ENCODE results near the gene LINGO4.

Gene LINGO4, protein sequence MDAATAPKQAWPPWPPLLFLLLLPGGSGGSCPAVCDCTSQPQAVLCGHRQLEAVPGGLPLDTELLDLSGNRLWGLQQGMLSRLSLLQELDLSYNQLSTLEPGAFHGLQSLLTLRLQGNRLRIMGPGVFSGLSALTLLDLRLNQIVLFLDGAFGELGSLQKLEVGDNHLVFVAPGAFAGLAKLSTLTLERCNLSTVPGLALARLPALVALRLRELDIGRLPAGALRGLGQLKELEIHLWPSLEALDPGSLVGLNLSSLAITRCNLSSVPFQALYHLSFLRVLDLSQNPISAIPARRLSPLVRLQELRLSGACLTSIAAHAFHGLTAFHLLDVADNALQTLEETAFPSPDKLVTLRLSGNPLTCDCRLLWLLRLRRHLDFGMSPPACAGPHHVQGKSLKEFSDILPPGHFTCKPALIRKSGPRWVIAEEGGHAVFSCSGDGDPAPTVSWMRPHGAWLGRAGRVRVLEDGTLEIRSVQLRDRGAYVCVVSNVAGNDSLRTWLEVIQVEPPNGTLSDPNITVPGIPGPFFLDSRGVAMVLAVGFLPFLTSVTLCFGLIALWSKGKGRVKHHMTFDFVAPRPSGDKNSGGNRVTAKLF

DNA sequence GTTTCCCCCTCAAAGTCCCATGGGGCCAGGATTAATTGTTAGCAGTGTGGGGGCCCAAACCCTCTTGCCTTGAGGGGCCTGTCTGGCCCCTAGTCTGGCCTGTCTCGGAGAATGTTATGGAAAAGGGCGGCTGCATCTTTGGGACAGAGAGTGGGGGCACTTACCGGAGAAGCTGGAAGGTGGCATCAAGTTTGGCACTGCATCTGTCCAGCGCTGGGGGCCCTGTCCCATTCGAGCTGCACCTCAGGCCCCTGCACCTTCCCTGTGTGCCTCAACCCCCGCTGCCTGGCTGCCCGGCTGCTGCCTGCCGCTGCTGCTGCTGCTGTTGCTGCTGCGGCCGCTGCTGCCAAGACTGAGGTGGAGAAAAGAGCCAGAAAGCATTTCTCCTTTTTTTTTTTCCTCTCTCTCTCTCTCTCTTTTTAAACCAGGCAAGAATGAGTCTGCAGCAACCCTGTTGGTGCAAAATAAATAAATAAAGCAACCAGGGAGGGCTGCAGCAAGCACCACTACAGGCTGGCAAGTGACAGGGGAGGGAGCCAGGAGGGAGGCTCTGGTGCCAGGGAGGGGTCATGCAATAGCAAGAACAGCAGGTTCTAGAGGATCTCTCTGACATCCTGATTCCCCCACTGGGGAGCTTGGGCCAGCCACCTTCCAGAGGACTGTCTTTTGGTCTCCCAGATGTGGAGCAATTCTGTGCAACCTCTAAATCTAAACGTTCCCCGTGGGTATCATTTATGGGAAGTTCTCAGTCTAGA, at the start of gene LINGO4:
LINGO4 (minus strand) TSS at position 354 of the 755 bp plus-strand sequence. CDS start 2,715 bp downstream, outside the sequence.
- no peak for DNase-seq

DNA sequence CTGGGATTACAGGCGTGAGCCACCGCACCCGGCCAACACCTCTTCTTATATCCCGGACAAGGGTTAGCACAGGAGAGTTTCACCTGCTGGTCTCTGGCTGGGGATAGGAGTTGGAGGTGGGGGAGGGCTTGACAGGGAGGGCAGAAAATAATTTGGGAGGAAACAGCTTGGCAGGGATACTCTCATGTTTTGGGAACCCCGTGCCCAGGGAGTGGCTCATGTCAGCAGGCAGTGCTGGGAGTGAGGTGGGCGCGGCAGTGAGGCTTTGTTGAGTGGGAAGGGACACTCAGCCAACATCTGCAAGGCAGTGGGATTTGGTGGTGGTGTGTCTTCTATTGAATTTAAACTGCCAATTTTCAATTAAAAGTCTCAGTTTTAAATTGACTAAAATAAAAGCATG, 49.4 kb upstream of the LINGO4 start:
- DNase-seq: no peak

- DNase-seq: no peak
Observed at GRCh38 chr1:151853411-151853943, 48.3 kb upstream of the LINGO4 start, which contains the start of gene THEM5. Gene THEM5, minus strand, starts transcription at chr1:151853712. Its CDS starts 147 bp downstream, at chr1:151853565.

- no peak for DNase-seq
Observed at GRCh38 chr1:151852733-151853132, 47.5 kb upstream of the LINGO4 start.

GRCh38 chr1:151851886-151852285, 46.7 kb upstream of the LINGO4 start:
- no peak for DNase-seq

GRCh38 chr1:151849871-151850270, 44.7 kb upstream of the LINGO4 start:
- DNase-seq: no peak

- no peak for DNase-seq
Observed at GRCh38 chr1:151849126-151849525, 43.9 kb upstream of the LINGO4 start.

- no peak for DNase-seq
Observed at GRCh38 chr1:151847867-151848596, 42.8 kb upstream of the LINGO4 start.

DNA sequence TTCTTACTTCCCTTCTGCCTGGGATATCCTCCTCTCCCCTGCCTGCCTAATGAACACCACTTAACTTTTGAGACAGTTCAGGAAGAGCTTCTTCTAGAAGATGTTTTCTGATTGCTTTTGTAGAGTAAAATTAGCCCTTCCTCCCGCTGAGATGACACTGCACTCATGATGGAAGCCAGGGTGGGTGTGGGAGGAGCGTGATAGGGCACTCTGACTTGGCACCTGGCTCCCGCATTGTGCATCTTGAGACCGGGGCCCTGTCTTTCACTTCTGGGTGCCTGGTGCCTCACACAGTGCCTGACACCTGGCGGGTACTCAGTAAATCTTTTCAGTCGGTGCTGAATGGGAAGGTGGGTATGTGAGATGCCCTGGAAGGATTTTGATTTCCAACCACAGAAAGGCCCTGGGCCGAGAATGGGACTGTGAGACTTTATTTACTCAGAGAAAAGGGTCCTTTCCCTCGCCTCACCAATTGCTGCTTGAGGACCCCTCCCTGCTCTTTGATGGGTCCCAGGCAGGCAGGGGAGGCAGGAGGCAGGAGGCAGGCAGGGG, 41.5 kb upstream of the LINGO4 start:
- DNase-seq: no peak

DNA sequence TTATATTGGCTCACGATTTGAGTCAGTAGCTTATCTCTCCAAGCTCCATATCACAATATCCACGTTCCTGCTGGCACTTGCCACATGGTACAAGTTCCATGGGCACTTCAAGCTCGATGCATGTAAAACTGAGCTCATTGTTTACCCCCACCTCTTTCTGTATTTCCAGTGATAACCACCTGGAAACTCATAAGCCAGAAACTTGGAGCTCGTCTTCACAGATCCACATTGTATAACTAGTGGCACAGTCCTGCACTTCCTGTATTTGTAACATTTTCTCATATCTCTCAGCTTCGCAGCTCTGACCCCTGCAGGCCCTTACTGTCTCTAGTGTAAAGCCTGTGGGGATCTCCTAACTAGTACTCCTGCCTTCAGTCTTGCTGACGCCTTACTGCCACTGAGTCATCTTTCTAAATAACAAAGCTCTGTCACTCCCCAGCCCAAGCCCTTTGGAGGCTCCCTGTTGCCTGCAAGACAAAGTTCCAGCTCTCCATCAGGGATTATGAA, 40.9 kb upstream of the LINGO4 start:
- DNase-seq: no peak

- DNase-seq: no peak
Observed at GRCh38 chr1:151843398-151843797, 38.2 kb upstream of the LINGO4 start.

DNA sequence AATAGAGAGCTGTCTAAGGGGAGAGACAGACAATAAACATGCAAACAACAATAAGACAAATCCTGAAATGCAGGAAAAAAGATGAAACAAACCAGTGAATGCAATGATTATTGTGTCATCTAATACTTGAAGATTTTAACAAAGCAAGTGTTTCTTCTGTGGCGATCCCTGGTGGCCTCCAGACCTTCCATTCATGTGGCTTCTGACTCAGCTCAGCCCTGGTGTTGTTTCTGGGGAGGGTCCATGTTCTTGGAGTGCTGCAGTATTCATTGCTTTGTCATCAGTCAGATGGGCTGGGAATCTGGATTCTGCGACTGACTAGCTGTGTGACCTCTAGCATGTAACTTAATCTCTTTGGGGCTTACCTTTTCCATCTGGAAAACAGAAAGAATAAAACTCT, 35.9 kb upstream of the LINGO4 start:
- no peak for DNase-seq

DNA sequence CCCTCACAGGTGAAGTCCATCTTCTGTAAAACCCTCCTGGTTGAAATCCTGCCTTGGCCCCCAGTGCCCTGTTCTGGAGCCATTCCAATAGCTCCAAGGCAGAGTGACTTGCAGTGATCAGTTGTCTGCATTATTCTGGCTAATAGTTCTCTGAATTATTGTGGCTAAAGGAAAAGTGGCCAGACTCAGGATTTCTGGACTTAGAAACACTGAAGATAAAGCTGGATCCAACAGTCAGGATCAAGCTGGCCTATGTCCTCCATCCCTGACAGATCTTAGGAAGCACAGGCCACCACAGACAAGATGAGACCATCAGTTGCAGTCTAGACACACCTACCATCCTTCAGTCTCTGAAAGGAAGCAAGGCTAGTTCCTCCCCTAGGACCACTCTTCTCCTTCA, 35.2 kb upstream of the LINGO4 start:
- no peak for DNase-seq

- DNase-seq: peak; percentile 87
Observed at GRCh38 chr1:151839457-151840403, 34.5 kb upstream of the LINGO4 start, which contains the start of gene C2CD4D. Gene C2CD4D, minus strand, starts transcription at chr1:151839820. Its CDS starts 831 bp downstream, at chr1:151838989.

DNA sequence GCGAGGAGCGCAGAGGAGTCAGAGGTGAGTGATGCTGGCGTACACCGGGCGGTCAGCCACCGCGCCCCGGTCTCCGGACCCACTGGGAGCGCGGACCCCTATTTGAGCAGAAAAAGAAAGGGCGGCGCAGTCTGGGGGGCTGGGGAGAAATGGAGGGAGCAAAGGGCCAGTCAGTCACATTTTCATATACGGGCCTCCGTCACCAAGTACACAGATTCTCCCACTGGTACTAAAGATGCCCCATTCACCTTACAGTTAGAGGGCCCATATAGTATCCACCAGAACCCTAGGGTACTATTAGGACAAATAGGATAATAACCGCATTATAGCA, 33.8 kb upstream of the LINGO4 start:
- no peak for DNase-seq

GRCh38 chr1:151838222-151839081, 33.2 kb upstream of the LINGO4 start:
- DNase-seq: no peak

- DNase-seq: no peak
Observed at GRCh38 chr1:151837884-151838221, 32.6 kb upstream of the LINGO4 start.

DNA sequence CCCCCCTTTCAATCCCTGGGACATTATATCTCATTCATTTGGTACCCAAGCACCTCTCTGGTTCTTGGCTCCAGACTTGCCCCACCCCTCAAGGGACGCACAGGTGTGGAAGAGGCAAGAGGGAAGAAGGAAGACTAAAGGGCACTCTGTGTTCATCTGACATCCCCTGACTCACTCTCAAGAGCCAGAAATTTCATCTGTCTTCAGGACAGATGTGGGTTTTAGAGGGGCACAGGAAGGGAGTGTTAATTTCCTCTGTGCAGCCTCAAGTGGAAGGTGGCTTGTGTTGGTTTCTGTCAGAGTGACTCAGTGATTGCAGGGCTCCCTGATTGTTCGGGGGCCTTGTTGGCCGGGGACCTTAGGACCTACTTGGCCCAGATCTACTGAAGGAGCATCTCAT, 32.0 kb upstream of the LINGO4 start:
- DNase-seq: no peak

DNA sequence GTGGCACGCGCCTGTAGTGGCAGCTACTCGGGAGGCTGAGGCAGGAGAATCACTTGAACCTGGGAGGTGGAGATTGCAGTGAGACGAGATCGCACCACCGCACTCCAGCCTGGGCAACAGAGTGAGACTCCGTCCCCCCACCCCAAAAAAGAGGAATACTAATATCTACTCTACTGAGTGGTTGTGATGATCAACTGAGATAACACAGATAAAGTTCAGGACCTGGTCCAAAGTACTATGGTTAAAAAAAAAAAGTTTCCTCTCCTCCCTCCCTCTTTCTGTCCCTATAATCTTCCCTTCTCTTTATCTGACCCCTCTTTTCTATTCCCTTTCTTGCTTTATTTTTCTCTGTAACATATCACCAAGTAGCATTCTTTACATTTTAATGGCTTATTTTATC, 30.4 kb upstream of the LINGO4 start:
- DNase-seq: no peak

DNA sequence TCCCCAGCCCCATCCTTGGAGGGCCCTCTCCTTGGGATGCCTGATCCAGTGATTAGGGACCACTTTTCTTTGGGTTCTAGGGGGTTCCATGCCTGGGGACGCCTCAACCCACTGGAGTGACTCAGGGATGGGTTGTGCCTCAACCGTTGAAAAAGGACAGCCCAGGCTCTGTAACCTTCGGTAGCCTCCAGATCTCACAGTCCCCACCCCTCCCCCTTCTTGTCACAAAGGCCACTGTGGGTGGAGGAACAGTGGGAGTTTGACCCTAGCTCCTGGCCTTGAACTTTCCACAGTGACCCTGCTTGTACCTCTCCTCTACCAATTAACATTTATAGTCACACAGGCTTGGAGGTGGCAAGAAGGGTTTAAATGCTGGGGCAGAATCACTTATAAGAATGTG, 29.0 kb upstream of the LINGO4 start:
- DNase-seq: no peak

Data from NCI-H146 (cell line).